ENCODE data around the gene NBEA.

The NBEA gene

DNA sequence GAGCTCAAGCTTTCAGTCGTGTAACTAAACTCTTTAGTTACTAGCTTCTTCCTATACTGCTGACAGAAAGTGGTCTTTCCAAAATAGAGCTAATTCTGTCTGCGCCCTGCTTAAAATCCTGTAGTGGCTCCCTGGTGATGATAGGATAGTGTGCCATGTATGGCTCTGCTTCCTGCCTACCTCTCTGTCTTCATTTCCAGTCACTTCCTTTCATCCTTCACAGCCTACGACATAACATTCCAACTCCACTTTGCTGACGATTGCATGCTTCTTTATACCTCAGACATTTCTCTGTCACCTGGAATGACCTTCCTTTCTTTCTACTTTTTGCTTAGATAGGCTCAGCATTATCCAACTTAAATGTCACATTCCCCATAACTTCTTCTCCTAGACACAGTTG, 343.6 kb downstream of the NBEA start:
- no peak for DNase-seq (ENCODE audit: low read depth)

GRCh38 chr13:35292329-35292728, 350.3 kb downstream of the NBEA start:
- DNase-seq (ENCODE audit: low read depth), result no peak

GRCh38 chr13:35293579-35294226, 351.6 kb downstream of the NBEA start:
- no peak for DNase-seq (ENCODE audit: low read depth)

GRCh38 chr13:35309706-35310105, 367.6 kb downstream of the NBEA start:
- DNase-seq (ENCODE audit: low read depth), result no peak

GRCh38 chr13:35332134-35332533, 390.1 kb downstream of the NBEA start:
- no peak for DNase-seq (ENCODE audit: low read depth)

DNA sequence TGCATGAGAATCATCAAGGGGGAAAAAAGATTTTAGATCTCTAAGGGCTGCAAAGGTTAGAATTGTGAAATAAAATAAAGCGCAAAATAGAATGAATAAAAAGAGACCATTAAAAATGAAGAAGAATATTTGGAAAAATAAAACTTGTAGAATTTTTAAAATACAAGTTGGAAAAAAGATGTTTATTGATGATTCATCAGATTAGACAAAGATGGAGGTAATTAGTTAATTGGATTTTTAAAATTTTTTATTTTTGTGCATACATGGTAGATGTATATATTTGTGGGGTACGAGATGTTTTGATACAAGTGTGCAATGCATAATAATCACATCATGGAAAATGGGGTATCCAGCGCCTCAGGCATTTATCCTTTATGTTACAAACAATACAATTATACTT, 391.1 kb downstream of the NBEA start:
- DNase-seq (ENCODE audit: low read depth), result no peak

DNA sequence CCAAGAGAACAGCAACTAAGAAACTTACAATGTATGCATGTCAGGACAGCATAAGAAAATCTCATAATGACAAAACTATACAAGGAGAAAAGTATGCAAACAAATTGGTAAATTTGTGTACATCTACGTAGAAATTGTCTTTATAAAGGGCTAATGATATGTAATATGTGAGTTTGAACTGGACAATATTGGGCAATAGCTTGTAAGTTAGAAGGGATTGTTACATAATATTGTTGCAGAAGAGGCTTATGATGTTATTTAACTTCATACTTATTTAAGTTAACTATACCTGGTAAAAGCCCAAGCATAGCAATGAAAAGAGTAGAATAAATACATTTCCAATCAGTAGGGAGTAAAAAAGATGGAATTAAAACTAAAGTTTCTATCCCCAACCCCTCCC, 400.4 kb downstream of the NBEA start:
- DNase-seq (ENCODE audit: low read depth), result no peak

GRCh38 chr13:35343417-35343816, 401.3 kb downstream of the NBEA start:
- DNase-seq (ENCODE audit: low read depth), result no peak

DNA sequence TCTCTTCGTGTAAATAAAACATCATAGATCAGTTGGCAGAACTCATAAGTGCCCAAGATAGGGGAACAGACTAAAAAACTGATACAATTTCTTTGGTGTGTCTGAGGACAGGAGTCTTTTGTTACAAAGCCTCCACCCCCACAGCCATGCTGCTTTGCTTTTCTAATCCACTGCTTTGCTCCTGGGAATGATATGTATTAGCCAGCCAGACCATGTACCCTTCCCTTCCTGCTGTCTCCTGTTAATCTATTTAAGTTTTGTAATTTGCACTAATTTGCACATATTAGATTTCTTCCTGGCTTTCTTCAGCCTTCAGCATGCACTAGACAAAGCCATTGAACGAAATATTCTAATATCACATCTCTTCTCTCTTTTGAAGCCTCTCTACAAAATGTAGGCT, 403.9 kb downstream of the NBEA start:
- DNase-seq (ENCODE audit: low read depth), result no peak

DNA sequence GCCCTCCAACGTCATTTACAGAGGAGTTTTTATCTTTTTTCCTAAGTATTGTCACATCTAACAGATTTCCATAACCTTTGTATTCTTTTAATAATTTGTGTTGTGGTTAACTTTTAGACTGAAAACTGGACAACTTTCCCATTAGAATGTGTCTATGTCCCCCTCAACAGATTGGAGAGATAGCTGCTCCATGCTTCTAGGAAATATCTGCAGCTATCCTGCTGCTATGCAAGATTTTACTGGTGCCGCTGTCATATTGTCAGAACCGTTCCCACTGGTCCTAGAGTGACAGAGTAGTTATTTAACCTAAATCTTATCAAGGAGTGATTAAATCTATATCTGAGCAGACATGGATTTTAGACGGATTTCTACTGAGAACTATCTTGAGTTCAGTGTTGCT, 404.4 kb downstream of the NBEA start:
- no peak for DNase-seq (ENCODE audit: low read depth)

GRCh38 chr13:35347679-35348205, 405.7 kb downstream of the NBEA start:
- no peak for DNase-seq (ENCODE audit: low read depth)

DNA sequence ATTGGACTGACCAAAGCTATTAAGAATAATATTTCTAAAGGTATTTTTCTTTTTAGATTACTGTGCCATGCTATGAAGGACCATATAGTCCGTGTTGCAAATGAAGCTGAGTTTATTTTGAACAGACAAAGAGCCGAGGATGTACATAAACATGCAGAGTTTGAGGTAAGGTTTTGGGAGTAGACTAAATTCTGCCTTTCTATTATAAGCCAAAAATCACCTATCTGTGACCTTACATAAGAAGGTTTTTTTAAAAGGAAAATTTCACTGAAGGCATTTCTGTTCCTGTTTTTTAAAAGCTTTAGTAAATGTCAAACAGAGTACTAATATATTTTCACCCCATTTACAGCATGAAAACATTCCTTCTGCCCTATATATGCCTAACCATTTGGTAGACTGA, 407.0 kb downstream of the NBEA start:
- DNase-seq (ENCODE audit: low read depth), result no peak

- DNase-seq (ENCODE audit: low read depth), result no peak
These were observed 407.7 kb downstream of the NBEA start for GRCh38 chr13:35349673-35350278.

DNA sequence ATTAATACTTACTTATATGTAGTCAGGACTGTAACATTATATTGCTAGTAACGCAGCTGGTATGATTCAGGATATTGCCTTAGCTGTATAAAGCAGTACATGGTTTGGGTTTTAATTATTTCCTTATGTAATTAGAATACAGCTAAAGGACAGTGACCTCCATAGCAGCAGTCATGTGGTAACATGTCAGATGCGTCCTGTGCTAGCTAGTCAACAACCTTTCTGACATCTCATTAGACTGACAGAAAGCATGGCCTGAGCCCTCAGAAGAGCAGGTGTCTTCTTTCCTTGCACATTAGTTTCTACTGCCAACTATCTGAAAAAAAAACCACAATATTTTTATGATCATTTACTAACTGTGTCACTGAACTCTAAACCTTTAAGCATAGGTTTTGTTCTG, 412.2 kb downstream of the NBEA start:
- no peak for DNase-seq (ENCODE audit: low read depth)

DNA sequence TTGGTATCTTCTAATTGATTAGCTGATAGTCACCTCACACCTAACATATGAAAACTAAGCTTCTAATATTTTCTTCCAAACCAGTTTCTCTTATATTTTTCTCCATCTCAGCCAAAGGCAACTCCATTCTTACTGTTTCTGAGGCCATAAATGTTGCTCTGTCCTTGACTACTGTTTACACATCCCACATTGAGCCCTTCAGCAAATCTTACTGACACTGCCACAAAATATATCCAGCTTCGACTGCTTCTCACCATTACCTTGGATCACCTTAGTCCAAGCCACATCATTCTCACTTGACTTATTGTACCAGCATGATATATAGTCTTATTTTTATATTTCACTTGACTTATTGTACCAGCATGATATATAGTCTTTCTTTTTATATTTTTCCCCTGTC, 412.8 kb downstream of the NBEA start:
- DNase-seq (ENCODE audit: low read depth), result no peak

DNA sequence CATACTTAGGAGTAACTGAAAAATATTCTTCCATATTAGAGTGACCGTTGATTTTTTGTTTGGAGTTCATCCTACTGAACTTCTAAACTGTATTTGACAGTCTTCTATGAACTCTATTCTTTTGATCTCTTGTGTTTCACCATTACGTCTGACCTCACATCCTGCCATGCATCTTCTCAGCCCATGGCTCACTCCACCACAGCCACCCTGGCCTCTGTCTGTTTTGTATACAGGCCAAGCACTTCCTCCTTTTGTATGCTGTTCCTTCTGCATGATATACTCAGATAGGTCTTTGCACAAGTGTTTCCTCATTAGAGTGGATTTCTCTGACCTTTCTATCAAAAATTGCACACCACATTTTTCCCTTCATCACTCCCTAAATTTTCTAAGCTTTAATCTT, 414.5 kb downstream of the NBEA start:
- DNase-seq (ENCODE audit: low read depth), result no peak

- DNase-seq (ENCODE audit: low read depth), result no peak
These were observed 423.8 kb downstream of the NBEA start for GRCh38 chr13:35365883-35366282.

GRCh38 chr13:35367586-35367985, 425.5 kb downstream of the NBEA start:
- no peak for DNase-seq (ENCODE audit: low read depth)

DNA sequence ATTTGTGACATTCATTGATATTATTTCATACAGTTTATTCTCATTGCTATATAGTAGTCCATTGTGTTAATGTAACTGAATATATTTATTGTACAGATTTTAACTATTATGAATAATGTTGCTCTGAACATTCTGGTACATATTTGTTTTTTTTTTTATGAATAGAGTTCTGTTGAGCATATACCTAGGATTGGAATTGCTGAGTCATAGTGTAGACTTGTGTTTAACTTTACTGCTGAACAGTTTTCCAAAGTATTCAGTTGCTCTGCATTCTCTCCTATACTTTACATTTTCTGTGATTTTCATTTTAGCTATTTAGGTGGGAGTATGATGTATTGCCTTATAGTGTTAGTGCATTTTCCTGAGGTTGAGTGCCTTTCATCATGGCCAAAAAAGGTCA, 436.9 kb downstream of the NBEA start:
- no peak for DNase-seq (ENCODE audit: low read depth)

DNA sequence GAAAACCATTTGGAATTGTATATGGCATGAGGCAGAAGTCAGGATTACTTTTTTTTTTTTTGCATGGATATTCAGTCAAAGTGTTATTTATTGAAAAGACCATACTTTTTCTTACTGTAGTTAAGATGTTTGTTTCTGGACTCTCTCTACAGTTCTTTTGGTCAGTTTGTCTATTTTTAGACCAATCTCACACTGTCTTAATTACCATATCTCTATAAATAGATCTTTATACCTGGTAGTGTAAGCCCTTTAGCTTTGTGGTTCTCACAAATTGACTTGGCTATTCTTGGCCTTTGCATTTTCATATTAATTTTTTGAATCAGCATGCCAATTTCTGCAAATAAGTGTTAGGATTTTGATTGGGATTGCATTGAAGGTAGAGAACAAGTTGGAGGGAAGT, 437.6 kb downstream of the NBEA start:
- DNase-seq (ENCODE audit: low read depth), result no peak

GRCh38 chr13:35387682-35388250, 445.7 kb downstream of the NBEA start:
- no peak for DNase-seq (ENCODE audit: low read depth)

DNA sequence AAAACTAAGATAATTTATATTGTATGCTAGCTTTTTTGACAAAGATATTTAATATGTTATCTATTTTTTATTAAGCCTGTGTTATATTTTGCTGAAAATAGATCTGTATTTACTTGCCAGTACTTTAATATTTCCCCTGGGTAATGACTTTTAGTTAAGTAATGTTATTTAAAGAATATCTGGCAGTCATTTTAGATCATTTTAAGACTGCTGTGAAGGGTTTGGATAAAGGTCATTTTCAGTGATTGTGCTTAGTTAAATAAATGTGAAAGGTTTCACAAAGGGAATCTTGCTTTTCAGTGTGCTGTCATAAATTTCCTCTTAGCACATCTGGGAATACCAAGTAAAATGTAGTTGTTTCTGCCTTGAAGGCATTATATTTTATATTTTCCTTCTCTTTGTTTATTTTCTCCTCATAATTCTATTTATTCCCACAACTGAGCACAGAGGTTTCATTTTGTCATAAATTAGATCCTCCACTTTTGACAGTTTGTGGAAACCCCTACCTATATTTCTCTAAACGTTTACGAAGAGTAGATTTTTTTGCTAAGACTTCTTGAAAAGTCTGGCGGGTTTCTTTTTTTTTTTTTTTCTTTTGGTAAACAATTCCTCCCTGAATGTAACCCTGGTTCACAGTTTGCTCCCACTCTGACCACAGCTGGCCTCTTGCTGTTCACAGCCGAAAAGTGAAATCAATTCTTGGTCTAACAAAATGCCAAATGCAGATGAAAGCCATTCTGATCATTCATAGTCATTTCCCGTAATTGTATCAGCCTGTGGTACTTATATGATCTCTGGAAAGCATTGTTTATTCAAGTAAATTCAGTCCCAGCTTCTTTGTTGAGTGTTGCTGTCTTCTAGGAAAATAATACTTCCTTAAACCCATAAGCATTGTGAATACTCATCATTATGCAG, 446.6 kb downstream of the NBEA start:
- no peak for DNase-seq (ENCODE audit: low read depth)

DNA sequence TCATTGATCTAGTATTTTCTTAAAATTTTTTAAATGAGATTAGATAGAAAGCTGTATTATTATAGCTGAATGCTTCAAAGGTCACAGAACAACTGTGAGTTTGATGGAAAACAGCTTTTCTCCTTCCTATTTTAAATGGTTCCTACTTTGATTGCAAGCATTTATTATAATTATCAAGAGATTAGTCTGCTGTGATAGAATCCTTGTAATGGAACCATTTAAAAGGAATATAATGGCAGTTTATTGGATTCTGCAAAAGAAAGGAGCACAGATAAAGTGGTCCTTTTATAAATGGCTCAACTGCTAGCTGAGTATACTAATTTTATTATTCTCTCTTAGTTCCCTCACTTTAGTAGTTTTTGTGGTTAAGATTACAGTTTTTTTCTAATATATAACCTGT, 447.5 kb downstream of the NBEA start:
- DNase-seq (ENCODE audit: low read depth), result no peak
